Prostate gland (tissue), 2 donors: ENCODE measurements around the gene POU2F1.

Experiments used
- POLR2A ChIP-seq: fragments of 450-650 bp; IDR thresholded peaks from one replicate; pipeline ENCODE4 v1.6.1; 2016; ENCODE audit warnings: antibody characterized with exemption, mild to moderate bottlenecking
- POLR2AphosphoS5 ChIP-seq: sonication (generic); formaldehyde crosslinking; IDR thresholded peaks from one replicate; pipeline ENCODE4 v1.6.1; 2017; ENCODE audit warnings: antibody characterized with exemption
- TF ChIP-seq, protein P1 (sequence below), 4 experiments: fragments of 200-600 bp in 2 of 4; fragments of 450-650 bp in 2 of 4; sonication (generic) in 2 of 4; IDR thresholded peaks; 1 replicate in 3 of 4; 2 replicates in 1 of 4; pipeline ENCODE4 v1.5.1; 2016 to 2019; ENCODE audit warnings: antibody characterized with exemption in 4 of 4, mild to moderate bottlenecking in 2 of 4, moderate library complexity in 2 of 4

DNA sequence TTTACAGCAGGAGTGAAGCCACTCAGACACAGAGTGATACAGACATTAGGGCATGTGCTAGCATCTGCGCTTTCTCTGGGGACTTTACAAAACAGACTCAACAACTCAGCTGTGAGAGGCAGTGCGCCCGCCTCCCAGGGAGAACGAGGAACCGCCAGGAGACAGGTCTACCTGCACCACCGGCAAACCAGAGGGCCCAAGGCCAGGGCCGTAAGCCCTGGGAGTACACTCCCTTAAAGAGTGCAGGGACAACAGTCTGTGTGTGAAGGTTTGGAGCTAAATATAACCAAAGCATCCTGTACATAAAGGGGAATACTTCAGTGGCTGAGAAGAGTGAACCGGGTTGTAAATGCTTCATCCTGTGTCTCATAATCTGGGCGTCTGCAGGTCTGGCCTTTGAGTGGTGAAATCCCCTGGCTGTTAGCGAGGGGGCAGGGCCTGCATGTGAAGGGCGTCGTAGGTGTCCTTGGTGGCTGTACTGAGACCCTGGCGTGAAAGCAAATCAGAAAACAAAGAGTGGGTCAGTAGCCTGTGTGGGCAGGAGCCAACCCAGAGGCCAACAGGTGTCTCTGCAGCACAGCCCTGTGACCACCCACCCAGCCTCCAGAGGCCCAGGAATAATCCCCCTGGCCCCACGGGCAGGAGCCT is 210.7 kb downstream of the POU2F1 start:
- TF ChIP-seq, protein P1, sequence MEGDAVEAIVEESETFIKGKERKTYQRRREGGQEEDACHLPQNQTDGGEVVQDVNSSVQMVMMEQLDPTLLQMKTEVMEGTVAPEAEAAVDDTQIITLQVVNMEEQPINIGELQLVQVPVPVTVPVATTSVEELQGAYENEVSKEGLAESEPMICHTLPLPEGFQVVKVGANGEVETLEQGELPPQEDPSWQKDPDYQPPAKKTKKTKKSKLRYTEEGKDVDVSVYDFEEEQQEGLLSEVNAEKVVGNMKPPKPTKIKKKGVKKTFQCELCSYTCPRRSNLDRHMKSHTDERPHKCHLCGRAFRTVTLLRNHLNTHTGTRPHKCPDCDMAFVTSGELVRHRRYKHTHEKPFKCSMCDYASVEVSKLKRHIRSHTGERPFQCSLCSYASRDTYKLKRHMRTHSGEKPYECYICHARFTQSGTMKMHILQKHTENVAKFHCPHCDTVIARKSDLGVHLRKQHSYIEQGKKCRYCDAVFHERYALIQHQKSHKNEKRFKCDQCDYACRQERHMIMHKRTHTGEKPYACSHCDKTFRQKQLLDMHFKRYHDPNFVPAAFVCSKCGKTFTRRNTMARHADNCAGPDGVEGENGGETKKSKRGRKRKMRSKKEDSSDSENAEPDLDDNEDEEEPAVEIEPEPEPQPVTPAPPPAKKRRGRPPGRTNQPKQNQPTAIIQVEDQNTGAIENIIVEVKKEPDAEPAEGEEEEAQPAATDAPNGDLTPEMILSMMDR (IDR thresholded peaks at IDR 0.05) = no peak
- TF ChIP-seq POLR2A = no peak
- no peak for TF ChIP-seq POLR2AphosphoS5
